Neural cell (in vitro differentiated cells): ENCODE results near the gene TNP2. TPM values are rescaled to one million over a fixed set of nuclear protein-coding genes. Genes with fewer than 3 reads are reported as not detected.

Experiments
- H2AFZ ChIP-seq: fragments of 200-600, 300-800 bp; sonication (generic), shearing (Covaris generic); 2 replicates; pipeline ENCODE4 v1.6.0; 2014; ENCODE audit warnings: low read depth, mild to moderate bottlenecking, antibody characterized with exemption, low read length, moderate library complexity
- H3F3A ChIP-seq: fragments of 200-600 bp; shearing (Covaris generic); 2 replicates; pipeline ENCODE4 v1.6.1; 2016; ENCODE audit warnings: mild to moderate bottlenecking, moderate library complexity, mixed read lengths, antibody characterized with exemption, low read length; ENCODE audit not compliant: insufficient read depth, poor library complexity, severe bottlenecking
- H3K27ac ChIP-seq: fragments of 200-600, 300-800 bp; sonication (generic), shearing (Covaris generic); 2 replicates; pipeline ENCODE4 v1.5.1; 2014; ENCODE audit warnings: mild to moderate bottlenecking, low read length, moderate library complexity
- H3K27me3 ChIP-seq: fragments of 300-800, 200-600 bp; sonication (generic), shearing (Covaris generic); 2 replicates; pipeline ENCODE4 v1.6.0; 2014; ENCODE audit warnings: mild to moderate bottlenecking, low read depth, low read length, moderate library complexity; ENCODE audit not compliant: insufficient read depth
- H3K36me3 ChIP-seq: fragments of 300-800, 200-600 bp; sonication (generic), shearing (Covaris generic); 2 replicates; pipeline ENCODE4 v1.5.1; 2014; ENCODE audit warnings: mild to moderate bottlenecking, antibody characterized with exemption, low read length, moderate library complexity; ENCODE audit not compliant: insufficient read depth
- H3K4me2 ChIP-seq: fragments of 300-800, 200-600 bp; sonication (generic), shearing (Covaris generic); 2 replicates; pipeline ENCODE4 v1.6.0; 2014; ENCODE audit warnings: mild to moderate bottlenecking, low read length
- H3K4me3 ChIP-seq: fragments of 300-800, 200-600 bp; sonication (generic), shearing (Covaris generic); 2 replicates; pipeline ENCODE4 v1.5.1; 2014; ENCODE audit warnings: mild to moderate bottlenecking, low read length, moderate library complexity
- H3K79me2 ChIP-seq: fragments of 200-600 bp; shearing (Covaris generic); replicated peaks from 2 replicates; pipeline ENCODE4 v1.6.0; 2014; ENCODE audit warnings: mild to moderate bottlenecking, low read length, moderate library complexity; ENCODE audit not compliant: insufficient read depth
- H3K9ac ChIP-seq: fragments of 300-800, 200-600 bp; sonication (generic), shearing (Covaris generic); 2 replicates; pipeline ENCODE4 v1.6.1; 2016; ENCODE audit warnings: mild to moderate bottlenecking, low read length, mixed read lengths
- H3K9me2 ChIP-seq: fragments of 200-600 bp; shearing (Covaris generic); 2 replicates; pipeline ENCODE4 v1.6.1; 2016; ENCODE audit warnings: mild to moderate bottlenecking, low read length, mixed read lengths; ENCODE audit not compliant: insufficient read depth
- H3K9me3 ChIP-seq: fragments of 200-600, 300-800 bp; sonication (generic), shearing (Covaris generic); 2 replicates; pipeline ENCODE4 v1.6.1; 2016; ENCODE audit warnings: mild to moderate bottlenecking, mixed run types, low read length, moderate library complexity, mixed read lengths
- H4K20me1 ChIP-seq: fragments of 200-600 bp; shearing (Covaris generic); 2 replicates; pipeline ENCODE4 v1.6.1; 2016; ENCODE audit warnings: mild to moderate bottlenecking, mixed run types; ENCODE audit not compliant: insufficient read depth
- EP300 ChIP-seq: fragments of 450-650 bp; conservative IDR thresholded peaks from 2 replicates; pipeline ENCODE4 v1.6.1; 2014; ENCODE audit warnings: antibody characterized with exemption, mild to moderate bottlenecking, moderate library complexity; ENCODE audit not compliant: poor library complexity, severe bottlenecking
- EZH2 ChIP-seq: fragments of 200-600, 300-800 bp; shearing (Covaris generic), sonication (generic); IDR thresholded peaks from 2 replicates; pipeline ENCODE4 v1.6.1; 2014; ENCODE audit warnings: antibody characterized with exemption, low read length, borderline replicate concordance, mild to moderate bottlenecking; ENCODE audit not compliant: insufficient read depth, poor library complexity, severe bottlenecking
- MXI1 ChIP-seq: fragments of 450-650 bp; conservative IDR thresholded peaks from 2 replicates; pipeline ENCODE4 v1.6.1; 2014; ENCODE audit warnings: antibody characterized with exemption, mild to moderate bottlenecking; ENCODE audit not compliant: poor library complexity, severe bottlenecking
- POLR2AphosphoS5 ChIP-seq: IDR thresholded peaks from 2 replicates; pipeline ENCODE4 v1.6.1; 2012
- SMC3 ChIP-seq: fragments of 450-650 bp; conservative IDR thresholded peaks from 2 replicates; pipeline ENCODE4 v1.6.1; 2014; ENCODE audit warnings: antibody characterized with exemption, mild to moderate bottlenecking, moderate library complexity; ENCODE audit not compliant: poor library complexity
- TAF1 ChIP-seq: IDR thresholded peaks from 2 replicates; pipeline ENCODE4 v1.6.1; 2012; ENCODE audit warnings: low read depth
- polyA plus RNA-seq: library from polyadenylated mRNA; depleted of rRNA; stranded (reverse); fragments of >200 nt; gene quantifications from 2 replicates; pipeline ENCODE4 v1.2.3, GENCODE V29; 2014
- TF ChIP-seq, protein P1 (sequence below): IDR thresholded peaks from 2 replicates; pipeline ENCODE4 v1.6.1; 2012; ENCODE audit warnings: borderline replicate concordance
- TF ChIP-seq, protein P2 (sequence below): fragments of 450-650 bp; IDR thresholded peaks from 2 replicates; pipeline ENCODE4 v1.5.1; 2014; ENCODE audit warnings: antibody characterized with exemption, mild to moderate bottlenecking, moderate library complexity; ENCODE audit not compliant: poor library complexity, severe bottlenecking

Gene TNP2
- polyA plus RNA-seq, 1 donor from 2014 or later, result not detected

DNA sequence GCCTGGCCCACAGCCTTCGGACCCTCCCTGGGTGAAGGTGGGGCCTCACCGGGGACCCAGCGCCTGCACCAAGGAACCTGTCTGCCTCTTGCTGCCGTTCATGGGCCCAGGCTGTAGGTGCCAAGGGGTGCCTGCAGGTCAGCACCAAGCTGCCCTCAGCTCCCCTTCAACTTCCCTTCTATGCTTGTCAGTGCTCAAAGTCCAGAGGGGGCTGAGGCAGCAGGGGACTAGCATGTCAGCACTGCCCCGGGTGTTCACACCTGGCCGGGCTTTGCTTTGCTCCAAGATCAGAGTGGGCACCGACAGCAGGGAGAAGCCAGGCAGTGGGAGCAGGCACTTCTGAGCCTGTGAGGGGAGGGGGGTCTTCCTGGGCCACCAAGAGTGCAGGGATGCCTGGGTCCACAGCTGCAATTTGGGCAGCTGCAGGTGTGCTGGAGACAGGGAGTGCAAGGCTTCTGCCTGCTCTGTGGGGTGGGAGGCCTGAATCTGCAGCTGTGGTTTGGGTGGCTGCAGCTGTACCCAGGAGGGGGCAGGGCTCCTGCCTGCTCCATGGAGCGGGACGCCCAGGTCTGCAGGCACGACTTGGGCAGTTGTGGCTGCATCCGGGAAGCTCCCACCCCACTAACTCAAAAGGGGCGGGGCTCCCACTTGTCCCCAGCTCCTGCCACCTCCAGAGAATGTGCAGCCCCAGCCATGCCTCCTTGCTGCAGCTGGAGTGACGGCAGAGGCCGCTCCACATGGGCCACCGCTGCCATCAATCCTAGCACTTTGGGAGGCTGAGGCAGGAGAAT lies 39.6 kb upstream of the TNP2 start:
- H3K27ac ChIP-seq, result no peak overlapping the region
- no peaks in the 10 kb centered on the region for H3F3A ChIP-seq
- H3K9me3 ChIP-seq, result no peaks in the 10 kb centered on the region
- no peaks in the 10 kb centered on the region for H3K9me2 ChIP-seq
- H3K36me3 ChIP-seq, result no peaks in the 10 kb centered on the region
- H3K9ac ChIP-seq, result no peak overlapping the region
- TF ChIP-seq, protein P1, sequence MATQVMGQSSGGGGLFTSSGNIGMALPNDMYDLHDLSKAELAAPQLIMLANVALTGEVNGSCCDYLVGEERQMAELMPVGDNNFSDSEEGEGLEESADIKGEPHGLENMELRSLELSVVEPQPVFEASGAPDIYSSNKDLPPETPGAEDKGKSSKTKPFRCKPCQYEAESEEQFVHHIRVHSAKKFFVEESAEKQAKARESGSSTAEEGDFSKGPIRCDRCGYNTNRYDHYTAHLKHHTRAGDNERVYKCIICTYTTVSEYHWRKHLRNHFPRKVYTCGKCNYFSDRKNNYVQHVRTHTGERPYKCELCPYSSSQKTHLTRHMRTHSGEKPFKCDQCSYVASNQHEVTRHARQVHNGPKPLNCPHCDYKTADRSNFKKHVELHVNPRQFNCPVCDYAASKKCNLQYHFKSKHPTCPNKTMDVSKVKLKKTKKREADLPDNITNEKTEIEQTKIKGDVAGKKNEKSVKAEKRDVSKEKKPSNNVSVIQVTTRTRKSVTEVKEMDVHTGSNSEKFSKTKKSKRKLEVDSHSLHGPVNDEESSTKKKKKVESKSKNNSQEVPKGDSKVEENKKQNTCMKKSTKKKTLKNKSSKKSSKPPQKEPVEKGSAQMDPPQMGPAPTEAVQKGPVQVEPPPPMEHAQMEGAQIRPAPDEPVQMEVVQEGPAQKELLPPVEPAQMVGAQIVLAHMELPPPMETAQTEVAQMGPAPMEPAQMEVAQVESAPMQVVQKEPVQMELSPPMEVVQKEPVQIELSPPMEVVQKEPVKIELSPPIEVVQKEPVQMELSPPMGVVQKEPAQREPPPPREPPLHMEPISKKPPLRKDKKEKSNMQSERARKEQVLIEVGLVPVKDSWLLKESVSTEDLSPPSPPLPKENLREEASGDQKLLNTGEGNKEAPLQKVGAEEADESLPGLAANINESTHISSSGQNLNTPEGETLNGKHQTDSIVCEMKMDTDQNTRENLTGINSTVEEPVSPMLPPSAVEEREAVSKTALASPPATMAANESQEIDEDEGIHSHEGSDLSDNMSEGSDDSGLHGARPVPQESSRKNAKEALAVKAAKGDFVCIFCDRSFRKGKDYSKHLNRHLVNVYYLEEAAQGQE, result no peak
- TF ChIP-seq POLR2AphosphoS5 (no peak), TAF1 (no peak), MXI1 (no peak)
- no peaks in the 10 kb centered on the region for H4K20me1 ChIP-seq
- no peaks in the 10 kb centered on the region for H3K27me3 ChIP-seq
- H3K4me3 ChIP-seq, result no peak overlapping the region
- H2AFZ ChIP-seq, result no peak overlapping the region
- no peak overlapping the region for H3K4me2 ChIP-seq
- no peaks in the 10 kb centered on the region for H3K79me2 ChIP-seq

DNA sequence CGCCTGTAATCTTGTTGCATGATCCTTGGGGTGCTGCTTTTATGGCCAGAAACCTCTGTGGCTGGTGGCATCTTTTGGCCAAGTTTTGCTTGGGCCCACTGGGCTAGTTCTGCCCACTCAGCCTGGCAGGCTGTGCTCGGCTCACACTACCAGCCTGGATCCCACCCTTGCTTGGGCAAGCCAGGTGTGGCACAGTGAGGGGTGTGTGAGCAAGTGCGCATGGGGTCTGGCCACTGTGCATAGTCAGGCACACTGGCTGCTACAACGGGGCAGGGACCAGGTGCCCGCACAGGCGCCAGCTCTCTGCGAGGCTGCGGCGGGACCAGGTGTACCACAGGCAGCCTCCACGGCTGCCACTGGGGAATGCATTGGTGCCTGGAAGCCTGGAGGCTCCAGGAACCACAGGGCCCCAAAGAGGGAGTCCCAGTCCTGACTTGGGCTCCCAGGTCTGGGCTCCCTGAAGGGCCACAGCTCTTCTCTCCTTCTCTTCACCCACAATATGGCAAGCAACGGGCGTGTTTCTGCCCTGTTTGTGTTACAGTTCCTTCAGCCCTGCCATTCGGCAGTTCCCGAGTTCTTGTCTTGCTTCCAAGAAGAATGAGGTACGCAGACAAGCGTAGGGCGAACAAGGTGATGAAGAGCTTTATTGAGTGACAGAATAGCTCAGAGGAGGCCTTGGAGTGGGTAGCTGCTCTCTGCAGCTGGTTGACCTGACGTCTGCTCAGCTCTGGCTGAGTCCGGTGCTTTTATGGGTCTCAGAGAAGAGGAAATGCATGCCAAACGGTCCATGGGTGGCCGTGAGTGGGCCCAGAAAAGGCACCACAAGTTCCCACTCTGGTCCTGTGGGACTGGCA lies 38.7 kb upstream of the TNP2 start:
- TF ChIP-seq TAF1 (no peak), EP300 (no peak), POLR2AphosphoS5 (no peak), EZH2 (no peak), SMC3 (no peak)
- TF ChIP-seq, protein P1, result no peak
- TF ChIP-seq, protein P2, sequence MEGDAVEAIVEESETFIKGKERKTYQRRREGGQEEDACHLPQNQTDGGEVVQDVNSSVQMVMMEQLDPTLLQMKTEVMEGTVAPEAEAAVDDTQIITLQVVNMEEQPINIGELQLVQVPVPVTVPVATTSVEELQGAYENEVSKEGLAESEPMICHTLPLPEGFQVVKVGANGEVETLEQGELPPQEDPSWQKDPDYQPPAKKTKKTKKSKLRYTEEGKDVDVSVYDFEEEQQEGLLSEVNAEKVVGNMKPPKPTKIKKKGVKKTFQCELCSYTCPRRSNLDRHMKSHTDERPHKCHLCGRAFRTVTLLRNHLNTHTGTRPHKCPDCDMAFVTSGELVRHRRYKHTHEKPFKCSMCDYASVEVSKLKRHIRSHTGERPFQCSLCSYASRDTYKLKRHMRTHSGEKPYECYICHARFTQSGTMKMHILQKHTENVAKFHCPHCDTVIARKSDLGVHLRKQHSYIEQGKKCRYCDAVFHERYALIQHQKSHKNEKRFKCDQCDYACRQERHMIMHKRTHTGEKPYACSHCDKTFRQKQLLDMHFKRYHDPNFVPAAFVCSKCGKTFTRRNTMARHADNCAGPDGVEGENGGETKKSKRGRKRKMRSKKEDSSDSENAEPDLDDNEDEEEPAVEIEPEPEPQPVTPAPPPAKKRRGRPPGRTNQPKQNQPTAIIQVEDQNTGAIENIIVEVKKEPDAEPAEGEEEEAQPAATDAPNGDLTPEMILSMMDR, result no peak
- Histone ChIP-seq H3K79me2 (no peaks in the 10 kb centered on the region), H3K4me3 (no peak overlapping the region), H3K9me2 (no peaks in the 10 kb centered on the region), H3F3A (no peaks in the 10 kb centered on the region), H4K20me1 (no peaks in the 10 kb centered on the region), H3K36me3 (no peaks in the 10 kb centered on the region), H3K9me3 (no peaks in the 10 kb centered on the region), H3K27me3 (no peaks in the 10 kb centered on the region), H3K27ac (no peak overlapping the region), H3K9ac (no peak overlapping the region), H3K4me2 (no peak overlapping the region), H2AFZ (no peak overlapping the region)
